Adrenal gland (tissue), 12 donors: ENCODE results near the gene TERB1. TPM values are rescaled to one million over a fixed set of nuclear protein-coding genes. Genes with fewer than 3 reads are reported as not detected.

Experiments used
- DNase-seq, 7 donors: peaks; one replicate each; pipeline ENCODE4 v3.0.0-alpha.2; 2019 to 2020
- H3K27ac ChIP-seq, 5 donors: fragments of 200-600 bp; sonication (generic) in 4 of 5; 1 replicate in 3 of 5; 2 replicates in 2 of 5; pipeline versions ENCODE4 v1.5.1 to v1.8.0; 2016 to 2020; ENCODE audit warnings: mild to moderate bottlenecking in 1 of 5
- H3K27me3 ChIP-seq: fragments of 200-600 bp; 2 replicates; pipeline ENCODE4 v1.8.0; 2021
- H3K36me3 ChIP-seq, 2 donors: fragments of 200-600 bp; replicated peaks in 1 of 2; 1 replicate in 1 of 2; 2 replicates in 1 of 2; pipeline versions ENCODE4 v1.5.1 to v1.8.0; 2018 to 2022
- H3K4me1 ChIP-seq, 2 donors: fragments of 200-600 bp; replicated peaks in 1 of 2; 1 replicate in 1 of 2; 2 replicates in 1 of 2; pipeline versions ENCODE4 v1.5.1 to v1.8.0; 2018 to 2021
- H3K4me3 ChIP-seq, 4 donors: fragments of 200-600 bp; sonication (generic) in 3 of 4; one replicate each; pipeline ENCODE4 v1.5.1; 2016 to 2018
- H3K9me3 ChIP-seq, 3 donors: fragments of 200-600 bp; sonication (generic) in 1 of 3; replicated peaks in 1 of 3; 1 replicate in 2 of 3; 2 replicates in 1 of 3; pipeline versions ENCODE4 v1.5.1 to v1.8.0; 2016 to 2021
- CTCF ChIP-seq, 6 experiments: fragments of 450-650 bp in 4 of 6; fragments of 200-600 bp in 2 of 6; sonication (generic) in 1 of 6; IDR thresholded peaks; 1 replicate in 5 of 6; 2 replicates in 1 of 6; pipeline versions ENCODE4 v1.5.1 to v1.8.0; 2016 to 2021; ENCODE audit warnings: antibody characterized with exemption in 6 of 6, mild to moderate bottlenecking in 2 of 6, moderate library complexity in 1 of 6
- POLR2A ChIP-seq, 2 donors: fragments of 450-650 bp; IDR thresholded peaks; one replicate each; pipeline ENCODE4 v1.6.1; 2017; ENCODE audit warnings: antibody characterized with exemption in 2 of 2, mild to moderate bottlenecking in 2 of 2, moderate library complexity in 1 of 2
- WGBS, 4 donors: extraction: QIAGEN DNeasy Blood & Tissue Kit in 2 of 4; methylation state at CpG; one replicate each; pipeline versions ENCODE4 v1.1.5 to v1.1.7; 2013 to 2017; 5-methylcytosine and 5-hydroxymethylcytosine counted together
- intact Hi-C, 2 donors: fragments of 100-400 bp; cut with DNase I; formaldehyde crosslinking; loops; one replicate each; pipeline versions ENCODE4 v1.14.1 to v1.15.0; 2022 to 2023
- polyA plus RNA-seq, 3 donors: library from polyadenylated mRNA; stranded (reverse); fragments of 200-250 nt in 2 of 3; fragments of 350-450 nt in 1 of 3; fragmentation: Illumina TruSeq in 1 of 3; extraction: RNeasy Lipid Tissue Mini Kit (QIAGEN cat#74804) in 1 of 3; gene quantifications; one replicate each; pipeline ENCODE4 v1.2.3, GENCODE V29; 2013 to 2014
- total RNA-seq, 9 donors: library from RNA; depleted of rRNA in 4 of 9; stranded (reverse); fragments of >200 nt in 4 of 9; fragments of 120-200 nt in 1 of 9; fragmentation: NEBNext Ultra II Directional in 1 of 9; extraction: Animal tissue kit (Norgen Biotek cat#: 25700) in 1 of 9; gene quantifications; one replicate each; pipeline versions ENCODE4 v1.1.0 to v1.2.4, GENCODE V29; 2013 to 2023
- donor health status: healthy with polysubstance abuse.
- donor health status: Bipolar disorder and iron deficiency.
- donor health status: DM: yes; HTN: yes; CAD: no.
- donor health status: DM: no; HTN: no; CAD: no.
- donor health status: DM: no; HTN: no; CAD: no.
- donor health status: DM: yes; HTN: yes; CAD: no.

Gene TERB1
- total and polyA plus RNA-seq, 12 donors, result 0.06 TPM; not detected in 11

- no peaks in the 10 kb centered on the region for H3K27me3 ChIP-seq
- TF ChIP-seq POLR2A (IDR thresholded peaks at IDR 0.05), result no peak
- TF ChIP-seq CTCF (IDR thresholded peaks at IDR 0.05), result no peak
- H3K4me1 ChIP-seq, result peaks cover 9 to 19% of the 10 kb centered on the region in 2 donors
- no peak overlapping the region for H3K27ac ChIP-seq
- 61 to 73% (median 70%) methylated on average over 4 of the region's 4 CpGs for WGBS, 4 donors
- intact Hi-C loops, result loop anchor here in 1 of 2 donors (10.0 kb wide), 1 partner anchor 129 kb away; no protein-coding TSS in a partner anchor
- H3K36me3 ChIP-seq, result peaks cover 0 to 75% of the 10 kb centered on the region in 2 donors
- no peaks in the 10 kb centered on the region for H3K9me3 ChIP-seq
- peak in 1 of 7 donors; percentile 41 for DNase-seq
- H3K4me3 ChIP-seq, result no peak overlapping the region
These were observed 65.5 kb downstream of the TERB1 start for GRCh38 chr16:66735891-66736290.

- intact Hi-C loops, result loop anchor here in 1 of 2 donors (10.0 kb wide), 1 partner anchor 134 kb away; no protein-coding TSS in a partner anchor
- DNase-seq, result no peak
- no peak for TF ChIP-seq CTCF (IDR thresholded peaks at IDR 0.05)
- no peak for TF ChIP-seq POLR2A (IDR thresholded peaks at IDR 0.05)
- Histone ChIP-seq H3K36me3 (peaks cover 0 to 91% of the 10 kb centered on the region in 2 donors), H3K27ac (no peak overlapping the region), H3K4me1 (peaks cover 0 to 4% of the 10 kb centered on the region in 2 donors), H3K9me3 (no peaks in the 10 kb centered on the region), H3K4me3 (no peak overlapping the region), H3K27me3 (no peaks in the 10 kb centered on the region)
- WGBS, 4 donors, result 74 to 91% (median 89%) methylated on average over 4 to 7 of the region's 7 CpGs
These were observed 70.3 kb downstream of the TERB1 start for GRCh38 chr16:66731101-66731500.

GRCh38 chr16:66728804-66729203, 72.6 kb downstream of the TERB1 start:
- Histone ChIP-seq H3K9me3 (no peaks in the 10 kb centered on the region), H3K27ac (no peak overlapping the region), H3K4me3 (no peak overlapping the region), H3K4me1 (peaks cover 0 to 4% of the 10 kb centered on the region in 2 donors), H3K27me3 (no peaks in the 10 kb centered on the region), H3K36me3 (peaks cover 0 to 91% of the 10 kb centered on the region in 2 donors)
- DNase-seq, result no peak
- intact Hi-C loops, result loop anchor here (5.0 to 10.0 kb wide), 3 partner anchors 116 to 138 kb away; partner anchors contain the start of genes CA7 (in 1 of the 2) and CMTM3 (in 1 of the 2)
- WGBS, 4 donors, result 75 to 81% (median 79%) methylated on average over 4 of the region's 4 CpGs
- no peak for TF ChIP-seq POLR2A (IDR thresholded peaks at IDR 0.05)
- TF ChIP-seq CTCF (IDR thresholded peaks at IDR 0.05), result no peak

GRCh38 chr16:66728117-66728787, 73.1 kb downstream of the TERB1 start:
- TF ChIP-seq CTCF (IDR thresholded peaks at IDR 0.05) (peak; percentile 60 to 81 (median 65)), POLR2A (IDR thresholded peaks at IDR 0.05) (no peak)
- Histone ChIP-seq H3K27ac (peak overlapping the region in 1 of 5 donors; percentile 9), H3K9me3 (no peaks in the 10 kb centered on the region), H3K4me1 (peaks cover 0 to 4% of the 10 kb centered on the region in 2 donors), H3K27me3 (no peaks in the 10 kb centered on the region), H3K4me3 (no peak overlapping the region), H3K36me3 (peaks cover 0 to 91% of the 10 kb centered on the region in 2 donors)
- intact Hi-C loops, result loop anchor here (5.0 to 10.0 kb wide), 3 partner anchors 117 to 139 kb away; partner anchors contain the start of genes CA7 (in 1 of the 2) and CMTM3 (in 1 of the 2)
- peak; percentile 50 to 79 (median 63) for DNase-seq
- 15 to 20% (median 17%) methylated on average over 3 of the region's 3 CpGs for WGBS, 4 donors
